ENCODE data around the gene LCN6. TPM values are rescaled to one million over a fixed set of nuclear protein-coding genes. Genes with fewer than 3 reads are reported as not detected.

Gene LCN6
- total RNA-seq, 1 donor from 2014 or later: not detected

- Histone ChIP-seq H3K4me1 (ENCODE audit: insufficient read depth, low read length) (peaks cover 25% of the 10 kb centered on the region), H3K4me3 (ENCODE audit: insufficient read depth, low read depth, low read length) (no peak overlapping the region), H3K79me2 (ENCODE audit: insufficient read depth, low read length) (peaks cover 63% of the 10 kb centered on the region), H3K9me3 (ENCODE audit: insufficient read depth, low read depth, low read length) (no peaks in the 10 kb centered on the region), H3K9ac (ENCODE audit: low read length) (no peak overlapping the region), H3K4me2 (ENCODE audit: low read length) (no peak overlapping the region), H3K27ac (ENCODE audit: low read depth, low read length) (no peak overlapping the region), H2AFZ (ENCODE audit: low read depth, low read length) (no peak overlapping the region), H3K27me3 (ENCODE audit: insufficient read depth, low read length) (no peaks in the 10 kb centered on the region), H3K36me3 (ENCODE audit: insufficient read depth, low read length) (peaks cover 11% of the 10 kb centered on the region), H4K20me1 (ENCODE audit: insufficient read depth, low read length) (peaks cover 47% of the 10 kb centered on the region)
- Mint-ChIP-seq H3K36me3 (ENCODE audit: low read depth, unreplicated experiment) (peaks cover 2% of the 10 kb centered on the region), H3K27ac (ENCODE audit: unreplicated experiment) (no peak overlapping the region), H3K4me3 (ENCODE audit: unreplicated experiment) (peak overlapping the region; percentile 70), H3K9me3 (ENCODE audit: unreplicated experiment) (no peaks in the 10 kb centered on the region), H3K4me1 (ENCODE audit: low read depth, unreplicated experiment) (peaks cover 7% of the 10 kb centered on the region), H3K27me3 (ENCODE audit: low read depth, unreplicated experiment) (no peaks in the 10 kb centered on the region)
- FAIRE-seq (no peak), DNase-seq (ENCODE audit: low read depth) (no peak)
- TF ChIP-seq CTCF (IDR thresholded peaks at IDR 0.05; ENCODE audit: insufficient read depth, low read depth, low read length): no peak
- no peak for TF ChIP-seq EZH2 (IDR thresholded peaks at IDR 0.05; ENCODE audit: insufficient read depth, low read length)
Measured at GRCh38 chr9:136729926-136730325, 18.4 kb downstream of the LCN6 start.

- peaks cover 71% of the 10 kb centered on the region for H3K79me2 ChIP-seq (ENCODE audit: insufficient read depth, low read length)
- Mint-ChIP-seq H3K36me3 (ENCODE audit: low read depth, unreplicated experiment) (peaks cover 5% of the 10 kb centered on the region), H3K4me1 (ENCODE audit: low read depth, unreplicated experiment) (peaks cover 12% of the 10 kb centered on the region), H3K9me3 (ENCODE audit: unreplicated experiment) (no peaks in the 10 kb centered on the region), H3K27ac (ENCODE audit: unreplicated experiment) (no peak overlapping the region), H3K27me3 (ENCODE audit: low read depth, unreplicated experiment) (no peaks in the 10 kb centered on the region), H3K4me3 (ENCODE audit: unreplicated experiment) (peak overlapping the region; percentile 70)
- no peak overlapping the region for H2AFZ ChIP-seq (ENCODE audit: low read depth, low read length)
- H3K4me3 ChIP-seq (ENCODE audit: insufficient read depth, low read depth, low read length): peak overlapping the region; percentile 91
- H3K9me3 ChIP-seq (ENCODE audit: insufficient read depth, low read depth, low read length): no peaks in the 10 kb centered on the region
- H4K20me1 ChIP-seq (ENCODE audit: insufficient read depth, low read length): peaks cover 55% of the 10 kb centered on the region
- peaks cover 25% of the 10 kb centered on the region for H3K4me1 ChIP-seq (ENCODE audit: insufficient read depth, low read length)
- FAIRE-seq: no peak
- DNase-seq (ENCODE audit: low read depth): no peak
- TF ChIP-seq CTCF (IDR thresholded peaks at IDR 0.05; ENCODE audit: insufficient read depth, low read depth, low read length) (no peak), EZH2 (IDR thresholded peaks at IDR 0.05; ENCODE audit: insufficient read depth, low read length) (no peak)
- H3K9ac ChIP-seq (ENCODE audit: low read length): peak overlapping the region; percentile 90
- H3K36me3 ChIP-seq (ENCODE audit: insufficient read depth, low read length): peaks cover 17% of the 10 kb centered on the region
- H3K4me2 ChIP-seq (ENCODE audit: low read length): peak overlapping the region; percentile 97
- no peak overlapping the region for H3K27ac ChIP-seq (ENCODE audit: low read depth, low read length)
- no peaks in the 10 kb centered on the region for H3K27me3 ChIP-seq (ENCODE audit: insufficient read depth, low read length)
Measured at GRCh38 chr9:136729144-136729543, 19.2 kb downstream of the LCN6 start.

- Mint-ChIP-seq H3K9me3 (ENCODE audit: unreplicated experiment) (no peaks in the 10 kb centered on the region), H3K4me1 (ENCODE audit: low read depth, unreplicated experiment) (peaks cover 15% of the 10 kb centered on the region), H3K36me3 (ENCODE audit: low read depth, unreplicated experiment) (peaks cover 5% of the 10 kb centered on the region), H3K27ac (ENCODE audit: unreplicated experiment) (no peak overlapping the region), H3K4me3 (ENCODE audit: unreplicated experiment) (peak overlapping the region; percentile 70), H3K27me3 (ENCODE audit: low read depth, unreplicated experiment) (no peaks in the 10 kb centered on the region)
- Histone ChIP-seq H3K9me3 (ENCODE audit: insufficient read depth, low read depth, low read length) (no peaks in the 10 kb centered on the region), H3K9ac (ENCODE audit: low read length) (peak overlapping the region; percentile 90), H3K27ac (ENCODE audit: low read depth, low read length) (no peak overlapping the region), H3K27me3 (ENCODE audit: insufficient read depth, low read length) (no peaks in the 10 kb centered on the region), H3K4me3 (ENCODE audit: insufficient read depth, low read depth, low read length) (peak overlapping the region; percentile 91), H3K79me2 (ENCODE audit: insufficient read depth, low read length) (peaks cover 76% of the 10 kb centered on the region), H2AFZ (ENCODE audit: low read depth, low read length) (peak overlapping the region; percentile 92), H3K4me2 (ENCODE audit: low read length) (peak overlapping the region; percentile 97), H3K36me3 (ENCODE audit: insufficient read depth, low read length) (peaks cover 22% of the 10 kb centered on the region), H4K20me1 (ENCODE audit: insufficient read depth, low read length) (peaks cover 60% of the 10 kb centered on the region), H3K4me1 (ENCODE audit: insufficient read depth, low read length) (peaks cover 25% of the 10 kb centered on the region)
- TF ChIP-seq EZH2 (IDR thresholded peaks at IDR 0.05; ENCODE audit: insufficient read depth, low read length): no peak
- no peak for TF ChIP-seq CTCF (IDR thresholded peaks at IDR 0.05; ENCODE audit: insufficient read depth, low read depth, low read length)
- DNase-seq (ENCODE audit: low read depth) (no peak), FAIRE-seq (no peak)
Measured at GRCh38 chr9:136728548-136729123, 19.7 kb downstream of the LCN6 start.

All from astrocyte (in vitro differentiated cells and primary cell).